GM03348 (cell line): ENCODE data around the gene TLE3.
"Not testable (repeated sequence)": the region's sequence is repeated elsewhere in the genome, so short reads cannot be mapped to it uniquely, and the experiment has no call there.

Source experiments
- DNase-seq: peaks from one replicate; pipeline ENCODE4 v3.0.0; 2012; ENCODE audit warnings: low spot score

TLE3 gene

GRCh38 chr15:70097321-70098152, at the start of gene TLE3:
Gene TLE3, minus strand, starts transcription at chr15:70097917. Its CDS starts 1,119 bp downstream, at chr15:70096798.
- peak; percentile 99 for DNase-seq

- DNase-seq = no peak
Observed at GRCh38 chr15:70147178-70147760, 49.6 kb upstream of the TLE3 start.

- no peak for DNase-seq
Observed at GRCh38 chr15:70146771-70147170, 49.1 kb upstream of the TLE3 start.

- DNase-seq = no peak
Observed at GRCh38 chr15:70146162-70146561, 48.4 kb upstream of the TLE3 start.

GRCh38 chr15:70145261-70145660, 47.5 kb upstream of the TLE3 start:
- no peak for DNase-seq

GRCh38 chr15:70142322-70143191, 44.8 kb upstream of the TLE3 start:
- no peak for DNase-seq

GRCh38 chr15:70142072-70142321, 44.3 kb upstream of the TLE3 start:
- DNase-seq = no peak

- no peak for DNase-seq
Observed at GRCh38 chr15:70141376-70142071, 43.8 kb upstream of the TLE3 start.

GRCh38 chr15:70140543-70141375, 43.0 kb upstream of the TLE3 start:
- DNase-seq = peak; percentile 37

- DNase-seq = no peak
Observed at GRCh38 chr15:70140025-70140542, 42.4 kb upstream of the TLE3 start.

GRCh38 chr15:70137967-70138366, 40.2 kb upstream of the TLE3 start:
- no peak for DNase-seq

GRCh38 chr15:70137021-70137420, 39.3 kb upstream of the TLE3 start:
- DNase-seq = not testable (repeated sequence)

- DNase-seq = no peak
Observed at GRCh38 chr15:70133781-70134421, 36.2 kb upstream of the TLE3 start.

- no peak for DNase-seq
Observed at GRCh38 chr15:70133296-70133695, 35.6 kb upstream of the TLE3 start.

GRCh38 chr15:70132571-70132970, 34.9 kb upstream of the TLE3 start:
- no peak for DNase-seq

GRCh38 chr15:70132139-70132538, 34.4 kb upstream of the TLE3 start:
- DNase-seq = peak; percentile 58

GRCh38 chr15:70128414-70129140, 30.9 kb upstream of the TLE3 start:
- no peak for DNase-seq

GRCh38 chr15:70127770-70128413, 30.2 kb upstream of the TLE3 start:
- no peak for DNase-seq

GRCh38 chr15:70127288-70127746, 29.6 kb upstream of the TLE3 start:
- no peak for DNase-seq
